K562 (cell line): ENCODE data around the gene RNF43.

Experiments used
- IRF1 ChIP-seq: sonication (generic); formaldehyde crosslinking; IDR thresholded peaks from 2 replicates; pipeline ENCODE4 v1.8.0; 2022; ENCODE audit warnings: missing genetic modification reagents, mild to moderate bottlenecking, borderline replicate concordance
- PHB2 ChIP-seq: fragments of 450-650 bp; IDR thresholded peaks from 2 replicates; pipeline ENCODE4 v1.6.1; 2017; ENCODE audit warnings: low read depth

- no peak for TF ChIP-seq PHB2
- TF ChIP-seq IRF1 = no peak
Observed at GRCh38 chr17:58455491-58455890, 38.2 kb upstream of the RNF43 start.
